H1 (cell line): ENCODE data around the gene SLC34A1. TPM values are rescaled to one million over a fixed set of nuclear protein-coding genes. Genes with fewer than 3 reads are reported as not detected.

ENCODE experiments used
- CTCF ChIA-PET: fragments of 300-600 bp; sonication (Branson Sonifier 250); formaldehyde crosslinking; loops from one replicate; lab custom pipeline; 2021; ENCODE audit not compliant: partially characterized antibody; lab: Charles Lee
- POLR2A ChIA-PET: fragments of 300-600 bp; sonication (Branson Sonifier 250); formaldehyde crosslinking; loops from one replicate; lab custom pipeline; 2021; ENCODE audit warnings: inconsistent platforms; ENCODE audit not compliant: partially characterized antibody; lab: Charles Lee
- DNase-seq, 2 experiments: peaks; one replicate each; pipeline versions ENCODE4 v3.0.0 to v3.0.0-alpha.2; 2010 to 2022; ENCODE audit warnings: low spot score in 2 of 2, low read depth in 1 of 2, mixed read lengths in 1 of 2
- FAIRE-seq: peaks from 2 replicates; lab custom pipeline; 2011; peaks lifted over from hg19 to GRCh38; lab: Jason Lieb, UNC
- H2AFZ ChIP-seq: 2 replicates; pipeline ENCODE4 v1.8.1; 2012; ENCODE audit warnings: low read length, inconsistent platforms
- H2AK5ac ChIP-seq: 2 replicates; pipeline ENCODE4 v1.6.1; 2013; ENCODE audit warnings: low read depth, low read length
- H2BK120ac ChIP-seq: replicated peaks from 2 replicates; pipeline ENCODE3; 2013; ENCODE audit warnings: low read depth, low read length, inconsistent platforms
- H2BK12ac ChIP-seq: 2 replicates; pipeline ENCODE4 v1.6.1; 2013; ENCODE audit warnings: low read depth, low read length
- H2BK15ac ChIP-seq: 2 replicates; pipeline ENCODE4 v1.6.1; 2013; ENCODE audit warnings: low read length
- H2BK20ac ChIP-seq: 2 replicates; pipeline ENCODE4 v1.6.1; 2013; ENCODE audit warnings: low read length
- H2BK5ac ChIP-seq: 2 replicates; pipeline ENCODE4 v1.6.1; 2013; ENCODE audit warnings: low read depth, low read length
- H3K14ac ChIP-seq: 2 replicates; pipeline ENCODE4 v1.6.1; 2013; ENCODE audit warnings: inconsistent platforms; ENCODE audit not compliant: insufficient read length
- H3K18ac ChIP-seq: 2 replicates; pipeline ENCODE4 v1.6.1; 2013; ENCODE audit warnings: low read length; ENCODE audit errors: extremely low read depth
- H3K23ac ChIP-seq: 2 replicates; pipeline ENCODE4 v1.6.1; 2013; ENCODE audit warnings: inconsistent platforms; ENCODE audit not compliant: insufficient read length
- H3K23me2 ChIP-seq: 2 replicates; pipeline ENCODE4 v1.6.1; 2013; ENCODE audit warnings: low read depth, low read length
- H3K27ac ChIP-seq: 2 replicates; pipeline ENCODE4 v1.6.1; 2011; ENCODE audit warnings: low read depth, low read length, inconsistent platforms
- H3K27me3 ChIP-seq, 4 experiments: replicated peaks in 1 of 4; 1 replicate in 1 of 4; 2 replicates in 3 of 4; pipeline versions ENCODE4 v1.6.1 to v1.8.1; 2011 to 2013; ENCODE audit warnings: low read length in 3 of 4, mild to moderate bottlenecking in 3 of 4, inconsistent platforms in 2 of 4, mixed read lengths in 2 of 4, moderate library complexity in 1 of 4; ENCODE audit not compliant: control insufficient read depth in 3 of 4, insufficient read depth in 3 of 4; ENCODE audit errors: extremely low read depth in 1 of 4
- H3K36me3 ChIP-seq, 4 experiments: 2 replicates each; pipeline versions ENCODE4 v1.6.1 to v1.8.1; 2011 to 2013; ENCODE audit warnings: mild to moderate bottlenecking in 4 of 4, low read length in 3 of 4, moderate library complexity in 2 of 4, control low read depth in 1 of 4, inconsistent platforms in 1 of 4; ENCODE audit not compliant: insufficient read depth in 4 of 4, control insufficient read depth in 2 of 4
- H3K4ac ChIP-seq: replicated peaks from 2 replicates; pipeline ENCODE3; 2013; ENCODE audit warnings: low read length, low read depth, mixed read lengths, inconsistent platforms; ENCODE audit not compliant: insufficient read length
- H3K4me1 ChIP-seq, 4 experiments: replicated peaks in 1 of 4; 1 replicate in 1 of 4; 2 replicates in 3 of 4; pipeline versions ENCODE4 v1.6.1 to v1.8.1; 2011 to 2013; ENCODE audit warnings: low read length in 3 of 4, inconsistent platforms in 2 of 4, mixed read lengths in 1 of 4; ENCODE audit not compliant: insufficient read depth in 4 of 4, control insufficient read depth in 3 of 4
- H3K4me2 ChIP-seq, 2 experiments: 2 replicates each; pipeline versions ENCODE4 v1.6.1 to v1.8.1; 2011 to 2013; ENCODE audit warnings: low read depth in 2 of 2, low read length in 2 of 2, control low read depth in 1 of 2, inconsistent platforms in 1 of 2, mild to moderate bottlenecking in 1 of 2; ENCODE audit not compliant: insufficient read depth in 1 of 2
- H3K4me3 ChIP-seq, 4 experiments: fragments of 200-600, 300-600 bp in 1 of 4; sonication (generic), shearing (Covaris generic), sonication (Bioruptor Twin) in 1 of 4; 2 replicates each; pipeline versions ENCODE4 v1.5.1 to v1.8.1; 2011 to 2016; ENCODE audit warnings: low read length in 4 of 4, low read depth in 3 of 4, control low read depth in 2 of 4, inconsistent platforms in 2 of 4, mild to moderate bottlenecking in 2 of 4, mixed read lengths in 1 of 4, moderate library complexity in 1 of 4; ENCODE audit not compliant: insufficient read depth in 2 of 4; ENCODE audit errors: extremely low read depth in 1 of 4
- H3K56ac ChIP-seq: replicated peaks from 2 replicates; pipeline ENCODE3; 2013; ENCODE audit warnings: low read depth, mild to moderate bottlenecking, mixed read lengths, low read length, inconsistent platforms; ENCODE audit not compliant: insufficient read length
- H3K79me1 ChIP-seq: 2 replicates; pipeline ENCODE4 v1.6.1; 2013; ENCODE audit warnings: low read depth, low read length, control low read depth
- H3K79me2 ChIP-seq, 2 experiments: 2 replicates each; pipeline versions ENCODE4 v1.6.1 to v1.8.1; 2012 to 2013; ENCODE audit warnings: low read length in 2 of 2, mild to moderate bottlenecking in 2 of 2, inconsistent platforms in 1 of 2; ENCODE audit not compliant: insufficient read depth in 2 of 2, control insufficient read depth in 1 of 2
- H3K9ac ChIP-seq, 4 experiments: replicated peaks in 1 of 4; 1 replicate in 1 of 4; 2 replicates in 3 of 4; pipeline versions ENCODE4 v1.6.1 to v1.8.1; 2011 to 2013; ENCODE audit warnings: low read depth in 3 of 4, low read length in 3 of 4, control low read depth in 2 of 4, mild to moderate bottlenecking in 2 of 4, moderate library complexity in 2 of 4, inconsistent platforms in 1 of 4; ENCODE audit errors: extremely low read depth in 1 of 4
- H3K9me3 ChIP-seq, 2 experiments: 2 replicates each; pipeline versions ENCODE4 v1.6.1 to v1.8.1; 2012 to 2013; ENCODE audit warnings: mild to moderate bottlenecking in 2 of 2, moderate library complexity in 2 of 2, control low read depth in 1 of 2, inconsistent platforms in 1 of 2, low read depth in 1 of 2, low read length in 1 of 2, mixed read lengths in 1 of 2; ENCODE audit not compliant: insufficient read depth in 2 of 2
- H4K20me1 ChIP-seq, 2 experiments: replicated peaks in 1 of 2; 2 replicates each; pipeline versions ENCODE3 to v1.8.1; 2011 to 2013; ENCODE audit warnings: inconsistent platforms in 2 of 2, low read length in 2 of 2, mild to moderate bottlenecking in 1 of 2; ENCODE audit not compliant: insufficient read depth in 2 of 2, control insufficient read depth in 1 of 2
- H4K5ac ChIP-seq: 2 replicates; pipeline ENCODE4 v1.6.1; 2013; ENCODE audit warnings: low read length, low read depth, mixed read lengths, inconsistent platforms; ENCODE audit not compliant: insufficient read length
- H4K8ac ChIP-seq: 2 replicates; pipeline ENCODE4 v1.8.0; 2013; ENCODE audit warnings: mild to moderate bottlenecking, moderate library complexity, low read length, inconsistent platforms; ENCODE audit not compliant: insufficient read depth; ENCODE audit errors: extremely low read depth
- H4K91ac ChIP-seq: replicated peaks from 2 replicates; pipeline ENCODE3; 2013; ENCODE audit warnings: low read length, mixed read lengths, inconsistent platforms; ENCODE audit not compliant: insufficient read length
- HDAC6 ChIP-seq: IDR thresholded peaks from one replicate; pipeline ENCODE4 v1.7.1; 2012; ENCODE audit warnings: low read depth, mild to moderate bottlenecking, inconsistent platforms, low read length, moderate library complexity
- KDM1A ChIP-seq: fragments of 200-600, 300-600 bp; sonication (generic); IDR thresholded peaks from 2 replicates; pipeline ENCODE4 v1.7.1; 2016; ENCODE audit warnings: mild to moderate bottlenecking, low read length, borderline replicate concordance
- NANOG ChIP-seq: IDR thresholded peaks from 2 replicates; pipeline ENCODE4 v1.6.1; 2011; ENCODE audit warnings: low read length, low read depth, mild to moderate bottlenecking, inconsistent platforms; ENCODE audit not compliant: insufficient read depth, poor library complexity, severe bottlenecking
- PHF8 ChIP-seq: fragments of 200-600 bp; sonication (generic); conservative IDR thresholded peaks from 2 replicates; pipeline ENCODE4 v1.7.1; 2012; ENCODE audit warnings: low read depth, mild to moderate bottlenecking, inconsistent platforms, low read length, moderate library complexity
- SIN3A ChIP-seq, 2 experiments: IDR thresholded peaks in 1 of 2; conservative IDR thresholded peaks in 1 of 2; 2 replicates each; pipeline ENCODE4 v1.6.1; 2011 to 2012; ENCODE audit warnings: low read length in 2 of 2, improper control_type of control experiment in 1 of 2, low read depth in 1 of 2, mild to moderate bottlenecking in 1 of 2
- SRF ChIP-seq: IDR thresholded peaks from 2 replicates; pipeline ENCODE4 v1.6.1; 2011; ENCODE audit warnings: mild to moderate bottlenecking, low read depth, low read length, moderate library complexity
- SUZ12 ChIP-seq: fragments of 200-600 bp; sonication (generic); IDR thresholded peaks from 2 replicates; pipeline ENCODE4 v1.6.1; 2012; ENCODE audit warnings: mild to moderate bottlenecking, inconsistent platforms, low read length, moderate library complexity, mixed read lengths
- TBP ChIP-seq: IDR thresholded peaks from 2 replicates; pipeline ENCODE4 v1.6.1; 2011; ENCODE audit warnings: low read depth, low read length, improper control_type of control experiment
- WGBS, 2 experiments: shearing (Covaris generic) in 1 of 2; methylation state at CpG; one replicate each; pipeline versions ENCODE4 v1.1.6 to v1.1.7; 2013 to 2015; ENCODE audit warnings: low lambda C conversion rate in 2 of 2, mixed read lengths in 2 of 2, inconsistent platforms in 1 of 2, low coverage in 1 of 2, missing lambda C conversion rate in 1 of 2; ENCODE audit not compliant: insufficient replicate concordance in 2 of 2, insufficient coverage in 1 of 2, insufficient read length in 1 of 2; ENCODE audit errors: extremely low coverage in 1 of 2, missing lambda C conversion rate in 1 of 2; 5-methylcytosine and 5-hydroxymethylcytosine counted together
- polyA plus RNA-seq, 7 experiments: library from polyadenylated mRNA; depleted of rRNA in 3 of 7; stranded (reverse) in 5 of 7; unstranded in 2 of 7; fragments of >200 nt in 5 of 7; fragments of 200-250 nt in 2 of 7; gene quantifications; 1 replicate in 5 of 7; 2 replicates in 1 of 7; 4 replicates in 1 of 7; pipeline versions ENCODE4 v1.2.1 to v1.2.3, GENCODE V29; 2011 to 2013; ENCODE audit warnings: missing spikeins in 2 of 7, mixed read lengths in 2 of 7
- total RNA-seq: library from RNA; stranded (reverse); fragmentation: NEBNext Ultra II Directional; extraction: Animal tissue kit (Norgen Biotek cat#: 25700); gene quantifications from 2 replicates; pipeline ENCODE4 v1.2.1, GENCODE V29; 2021

SLC34A1 gene
- total and polyA plus RNA-seq, 2 of the 8 experiments (the other 6 are each of a cell fraction or from before 2014, with no cell fraction given): not detected

- Histone ChIP-seq H3K79me1 (no peaks in the 10 kb centered on the region), H2AFZ (peak overlapping the region; percentile 74; the same call in 1 of the 2 replicates), H4K91ac (peak overlapping the region; percentile 75), H3K4me3 (peak overlapping the region; percentile 9 to 65 (median 48); a peak in 7 of 8 replicates), H4K5ac (peak overlapping the region; percentile 39), H3K23me2 (peaks cover 13% of the 10 kb centered on the region; the same call in 1 of the 2 replicates), H2BK120ac (peak overlapping the region; percentile 45), H2BK5ac (0 out of 2 replicates have a peak overlapping the region, but pooled peaks have one; percentile 56), H3K4ac (peak overlapping the region; percentile 55), H3K4me1 (peaks cover 0 to 22% (median 14%) of the 10 kb centered on the region in 4 experiments; a peak in 5 of 7 replicates), H3K14ac (no peak overlapping the region), H3K27me3 (peaks cover 22 to 67% (median 44%) of the 10 kb centered on the region in 4 experiments), H2AK5ac (no peak overlapping the region; the same call in 1 of the 2 replicates), H3K36me3 (no peaks in the 10 kb centered on the region), H3K79me2 (no peaks in the 10 kb centered on the region), H3K27ac (no peak overlapping the region), H3K56ac (no peak overlapping the region), H3K9me3 (no peaks in the 10 kb centered on the region), H2BK12ac (peak overlapping the region; percentile 80; the same call in 1 of the 2 replicates), H3K23ac (no peak overlapping the region), H4K20me1 (no peaks in the 10 kb centered on the region), H3K18ac (peak overlapping the region; percentile 88), H4K8ac (peak overlapping the region; percentile 81; the same call in 1 of the 2 replicates), H3K4me2 (peak overlapping the region; percentile 82 to 93), H3K9ac (no peak overlapping the region), H2BK15ac (peak overlapping the region; percentile 61; the same call in 1 of the 2 replicates), H2BK20ac (peak overlapping the region; percentile 36; the same call in 1 of the 2 replicates)
- CTCF ChIA-PET: interaction anchor here (0.5 to 10.5 kb wide), 30 partner anchors 9 to 1081 kb away, joined by 3 to 343 read pairs (median 6); partner anchors contain the start of genes GRK6, LMAN2, PRR7 and RGS14
- FAIRE-seq (peak; percentile 58), DNase-seq (peak; percentile 68 to 92)
- POLR2A ChIA-PET: interaction anchor here (0.6 to 10.8 kb wide), 26 partner anchors 9 to 96 kb away, joined by 3 to 143 read pairs (median 4); partner anchors contain the start of genes GRK6, LMAN2, PDLIM7 and PRR7
- WGBS, 2 experiments: 18% methylated on average over 43 of the region's 49 CpGs; no CpG with 5 or more reads in 1 of the 2 experiments
- TF ChIP-seq SRF (no peak), TBP (no peak), SUZ12 (no peak), KDM1A (peak; percentile 53; the same call in 1 of the 2 replicates), HDAC6 (no peak), NANOG (no peak), SIN3A (conservative IDR thresholded peaks at IDR 0.05 in 1 of 2, IDR thresholded peaks at IDR 0.05 in 1 of 2; ENCODE audit: low read depth in 1 of 2, low read length in 2 of 2) (peak in 1 of 2 experiments; percentile 75; a peak in 1 of 4 replicates), PHF8 (no peak)
These were observed 18.2 kb downstream of the SLC34A1 start for GRCh38 chr5:177402271-177403043.
